HG03439 (cell line): ENCODE results near the gene OR6S1.
"Not testable (repeated sequence)": the region's sequence is repeated elsewhere in the genome, so short reads cannot be mapped to it uniquely, and the experiment has no call there.

Experiments
- ATAC-seq: cut with Tn5 transposase; IDR thresholded peaks from one replicate; pipeline ENCODE4 v1.9.1; 2021; ENCODE audit warnings: mild to moderate bottlenecking, moderate library complexity; ENCODE audit not compliant: unreplicated experiment

Gene OR6S1

GRCh38 chr14:20671597-20672283 is 30.2 kb upstream of the OR6S1 start:
- ATAC-seq, result no peak

GRCh38 chr14:20668969-20669368 is 27.5 kb upstream of the OR6S1 start:
- no peak for ATAC-seq

GRCh38 chr14:20667957-20668356 is 26.5 kb upstream of the OR6S1 start:
- peak; percentile 73 for ATAC-seq

GRCh38 chr14:20666400-20666961 is 25.0 kb upstream of the OR6S1 start:
- not testable (repeated sequence) for ATAC-seq

GRCh38 chr14:20662968-20663732 is 21.7 kb upstream of the OR6S1 start:
- peak; percentile 57 for ATAC-seq

- ATAC-seq, result no peak
Observed at GRCh38 chr14:20661197-20661596, 19.7 kb upstream of the OR6S1 start.

GRCh38 chr14:20659813-20660395 is 18.4 kb upstream of the OR6S1 start:
- ATAC-seq, result no peak

GRCh38 chr14:20659336-20659735 is 17.8 kb upstream of the OR6S1 start:
- no peak for ATAC-seq

- no peak for ATAC-seq
Observed at GRCh38 chr14:20658246-20658645, 16.8 kb upstream of the OR6S1 start.

- no peak for ATAC-seq
Observed at GRCh38 chr14:20657216-20658211, 16.0 kb upstream of the OR6S1 start.

- ATAC-seq, result no peak
Observed at GRCh38 chr14:20656274-20656673, 14.8 kb upstream of the OR6S1 start.

GRCh38 chr14:20655851-20656250 is 14.4 kb upstream of the OR6S1 start:
- no peak for ATAC-seq

- ATAC-seq, result no peak
Observed at GRCh38 chr14:20652996-20653975, 11.8 kb upstream of the OR6S1 start.

GRCh38 chr14:20645481-20645880 is 4.0 kb upstream of the OR6S1 start:
- no peak for ATAC-seq

- ATAC-seq, result no peak
Observed at GRCh38 chr14:20644520-20644919, 3.0 kb upstream of the OR6S1 start.

GRCh38 chr14:20642755-20643154 is 1.3 kb upstream of the OR6S1 start:
- not testable (repeated sequence) for ATAC-seq

- no peak for ATAC-seq
Observed at GRCh38 chr14:20642182-20642581, 691 bp upstream of the OR6S1 start.

- peak; percentile 73 for ATAC-seq
Observed at GRCh38 chr14:20632831-20633691, 8.4 kb downstream of the OR6S1 start.
